Activated naive CD8-positive, alpha-beta T cell treated with anti-CD3 and anti-CD28 coated beads, Interleukin-2, amount 50 U/mL, for 24 hours (primary cell): ENCODE results near the gene FGF12.
A peak's percentile ranks its signal among the peaks of the same experiment; 100 is the strongest.

Experiments used
- ATAC-seq: fragments of 150-1000 bp; cut with Tn5 transposase; one replicate; pipeline ENCODE4 v1.10.0; 2021
- DNase-seq: peaks from one replicate; pipeline ENCODE4 v3.0.0; 2021
- H3K27ac Mint-ChIP-seq: one replicate; pipeline ENCODE4 v1.8.0; 2021; ENCODE audit warnings: mild to moderate bottlenecking, mixed read lengths
- H3K27me3 Mint-ChIP-seq: one replicate; pipeline ENCODE4 v1.8.0; 2021; ENCODE audit warnings: mixed read lengths
- H3K36me3 Mint-ChIP-seq: one replicate; pipeline ENCODE4 v1.8.0; 2021; ENCODE audit warnings: low read depth, mixed read lengths
- H3K4me1 Mint-ChIP-seq: one replicate; pipeline ENCODE4 v1.8.0; 2021; ENCODE audit warnings: mixed read lengths
- H3K4me3 Mint-ChIP-seq: one replicate; pipeline ENCODE4 v1.8.0; 2021; ENCODE audit warnings: mild to moderate bottlenecking, moderate library complexity, mixed read lengths
- H3K9me3 Mint-ChIP-seq: one replicate; pipeline ENCODE4 v1.8.0; 2021; ENCODE audit warnings: mixed read lengths

FGF12 gene

GRCh38 chr3:192449036-192449435 is 278.3 kb downstream of the FGF12 start:
- Mint-ChIP-seq H3K36me3 (no peaks in the 10 kb centered on the region), H3K4me1 (no peaks in the 10 kb centered on the region)

GRCh38 chr3:192445770-192446644 is 281.3 kb downstream of the FGF12 start:
- Mint-ChIP-seq H3K27me3 (peaks cover 22% of the 10 kb centered on the region), H3K36me3 (no peaks in the 10 kb centered on the region), H3K9me3 (no peaks in the 10 kb centered on the region), H3K4me1 (no peaks in the 10 kb centered on the region), H3K27ac (no peak overlapping the region), H3K4me3 (no peak overlapping the region)
- ATAC-seq = no peak
- DNase-seq = no peak

More at GRCh38 chr3:192449036-192449435, 278.3 kb downstream of the FGF12 start:
- ATAC-seq (no peak), DNase-seq (no peak)
- H3K27ac Mint-ChIP-seq = no peak overlapping the region
- H3K4me3 Mint-ChIP-seq = no peak overlapping the region
- no peaks in the 10 kb centered on the region for H3K9me3 Mint-ChIP-seq
- peaks cover 23% of the 10 kb centered on the region for H3K27me3 Mint-ChIP-seq

- Mint-ChIP-seq H3K4me1 (no peaks in the 10 kb centered on the region), H3K27me3 (peaks cover 26% of the 10 kb centered on the region), H3K4me3 (no peak overlapping the region), H3K36me3 (no peaks in the 10 kb centered on the region), H3K9me3 (no peaks in the 10 kb centered on the region), H3K27ac (no peak overlapping the region)
- DNase-seq = no peak
- no peak for ATAC-seq
Measured at GRCh38 chr3:192444791-192445106, 282.6 kb downstream of the FGF12 start.

- peak; percentile 46 for ATAC-seq
- Mint-ChIP-seq H3K36me3 (no peaks in the 10 kb centered on the region), H3K4me1 (no peaks in the 10 kb centered on the region), H3K27ac (no peak overlapping the region), H3K4me3 (no peak overlapping the region), H3K9me3 (no peaks in the 10 kb centered on the region), H3K27me3 (peaks cover 26% of the 10 kb centered on the region)
- DNase-seq = peak; percentile 57
Measured at GRCh38 chr3:192444096-192444790, 283.1 kb downstream of the FGF12 start.

- Mint-ChIP-seq H3K27me3 (peaks cover 7% of the 10 kb centered on the region), H3K9me3 (no peaks in the 10 kb centered on the region), H3K4me3 (no peak overlapping the region), H3K4me1 (no peaks in the 10 kb centered on the region), H3K27ac (no peak overlapping the region), H3K36me3 (no peaks in the 10 kb centered on the region)
- ATAC-seq = no peak
- DNase-seq = no peak
Measured at GRCh38 chr3:192435241-192435640, 292.1 kb downstream of the FGF12 start.

GRCh38 chr3:192434186-192434585 is 293.2 kb downstream of the FGF12 start:
- DNase-seq (no peak), ATAC-seq (no peak)
- Mint-ChIP-seq H3K27ac (no peak overlapping the region), H3K27me3 (peaks cover 2% of the 10 kb centered on the region), H3K4me1 (no peaks in the 10 kb centered on the region), H3K36me3 (no peaks in the 10 kb centered on the region), H3K4me3 (no peak overlapping the region), H3K9me3 (no peaks in the 10 kb centered on the region)

- Mint-ChIP-seq H3K4me1 (no peaks in the 10 kb centered on the region), H3K27ac (no peak overlapping the region), H3K9me3 (no peaks in the 10 kb centered on the region), H3K36me3 (no peaks in the 10 kb centered on the region), H3K27me3 (peaks cover 2% of the 10 kb centered on the region), H3K4me3 (no peak overlapping the region)
- no peak for ATAC-seq
- DNase-seq = no peak
Measured at GRCh38 chr3:192433704-192434103, 293.6 kb downstream of the FGF12 start.

GRCh38 chr3:192422997-192423342 is 304.4 kb downstream of the FGF12 start:
- Mint-ChIP-seq H3K9me3 (no peaks in the 10 kb centered on the region), H3K27ac (no peak overlapping the region), H3K36me3 (no peaks in the 10 kb centered on the region), H3K4me1 (no peaks in the 10 kb centered on the region), H3K27me3 (peaks cover 3% of the 10 kb centered on the region), H3K4me3 (no peak overlapping the region)
- ATAC-seq (no peak), DNase-seq (no peak)

GRCh38 chr3:192422321-192422996 is 304.9 kb downstream of the FGF12 start:
- Mint-ChIP-seq H3K27me3 (no peaks in the 10 kb centered on the region), H3K9me3 (no peaks in the 10 kb centered on the region), H3K36me3 (no peaks in the 10 kb centered on the region), H3K4me1 (no peaks in the 10 kb centered on the region), H3K27ac (no peak overlapping the region), H3K4me3 (no peak overlapping the region)
- ATAC-seq = no peak
- no peak for DNase-seq

- Mint-ChIP-seq H3K9me3 (no peaks in the 10 kb centered on the region), H3K4me3 (no peak overlapping the region), H3K36me3 (no peaks in the 10 kb centered on the region), H3K27ac (no peak overlapping the region), H3K4me1 (no peaks in the 10 kb centered on the region), H3K27me3 (peaks cover 4% of the 10 kb centered on the region)
- ATAC-seq (no peak), DNase-seq (no peak)
Measured at GRCh38 chr3:192419312-192419711, 308.0 kb downstream of the FGF12 start.

- ATAC-seq (no peak), DNase-seq (no peak)
- H3K27me3 Mint-ChIP-seq = peaks cover 4% of the 10 kb centered on the region
- no peak overlapping the region for H3K27ac Mint-ChIP-seq
- no peaks in the 10 kb centered on the region for H3K4me1 Mint-ChIP-seq
- H3K9me3 Mint-ChIP-seq = no peaks in the 10 kb centered on the region
- no peaks in the 10 kb centered on the region for H3K36me3 Mint-ChIP-seq
- H3K4me3 Mint-ChIP-seq = no peak overlapping the region
Measured at GRCh38 chr3:192417559-192418055, 309.7 kb downstream of the FGF12 start.

- ATAC-seq (no peak), DNase-seq (no peak)
- no peak overlapping the region for H3K4me3 Mint-ChIP-seq
- H3K27ac Mint-ChIP-seq = no peak overlapping the region
- H3K9me3 Mint-ChIP-seq = no peaks in the 10 kb centered on the region
- no peaks in the 10 kb centered on the region for H3K36me3 Mint-ChIP-seq
- H3K27me3 Mint-ChIP-seq = peaks cover 6% of the 10 kb centered on the region
- H3K4me1 Mint-ChIP-seq = no peaks in the 10 kb centered on the region
Measured at GRCh38 chr3:192417017-192417416, 310.3 kb downstream of the FGF12 start.

- Mint-ChIP-seq H3K4me1 (peaks cover 1% of the 10 kb centered on the region), H3K4me3 (no peak overlapping the region), H3K27me3 (peaks cover 25% of the 10 kb centered on the region), H3K9me3 (no peaks in the 10 kb centered on the region), H3K36me3 (no peaks in the 10 kb centered on the region), H3K27ac (no peak overlapping the region)
- no peak for ATAC-seq
- no peak for DNase-seq
Measured at GRCh38 chr3:192413461-192413860, 313.9 kb downstream of the FGF12 start.

- H3K27me3 Mint-ChIP-seq = peaks cover 43% of the 10 kb centered on the region
- no peaks in the 10 kb centered on the region for H3K9me3 Mint-ChIP-seq
- H3K4me3 Mint-ChIP-seq = no peak overlapping the region
Measured at GRCh38 chr3:192410684-192410960, 316.7 kb downstream of the FGF12 start.

More at GRCh38 chr3:192410684-192410960, 316.7 kb downstream of the FGF12 start:
- H3K36me3 Mint-ChIP-seq = no peaks in the 10 kb centered on the region
- H3K27ac Mint-ChIP-seq = no peak overlapping the region
- ATAC-seq (no peak), DNase-seq (no peak)
- H3K4me1 Mint-ChIP-seq = peaks cover 2% of the 10 kb centered on the region
